ENCODE measurements around the gene GALNT16. TPM values are rescaled to one million over a fixed set of nuclear protein-coding genes. Genes with fewer than 3 reads are reported as not detected.
A peak's percentile ranks its signal among the peaks of the same experiment; 100 is the strongest.

GALNT16 gene
- total RNA-seq, 1 donor from 2014 or later: 8.2 TPM

GRCh38 chr14:69316449-69317101 lies 56.6 kb downstream of the GALNT16 start:
- no peaks in the 10 kb centered on the region for H3K36me3 Mint-ChIP-seq
- H3K27me3 Mint-ChIP-seq (ENCODE audit: low read depth): no peaks in the 10 kb centered on the region
- H3K4me1 Mint-ChIP-seq: no peaks in the 10 kb centered on the region
- H3K9me3 Mint-ChIP-seq: peaks cover 4% of the 10 kb centered on the region
- no peak for TF ChIP-seq CTCF (IDR thresholded peaks at IDR 0.05; ENCODE audit: unreplicated experiment)
- no peak overlapping the region for H3K4me3 Mint-ChIP-seq
- no peak overlapping the region for H3K27ac Mint-ChIP-seq
- DNase-seq (ENCODE audit: low spot score in 2 of 2, unreplicated experiment in 2 of 2): peak in 1 of 2 experiments; percentile 24

GRCh38 chr14:69317102-69317755 lies 57.3 kb downstream of the GALNT16 start:
- H3K4me1 Mint-ChIP-seq: no peaks in the 10 kb centered on the region
- no peak for TF ChIP-seq CTCF (IDR thresholded peaks at IDR 0.05; ENCODE audit: unreplicated experiment)
- no peaks in the 10 kb centered on the region for H3K27me3 Mint-ChIP-seq (ENCODE audit: low read depth)
- H3K9me3 Mint-ChIP-seq: peaks cover 4% of the 10 kb centered on the region
- no peaks in the 10 kb centered on the region for H3K36me3 Mint-ChIP-seq
- H3K27ac Mint-ChIP-seq: no peak overlapping the region
- H3K4me3 Mint-ChIP-seq: no peak overlapping the region
- DNase-seq (ENCODE audit: low spot score in 2 of 2, unreplicated experiment in 2 of 2): peak in 1 of 2 experiments; percentile 34

- Mint-ChIP-seq H3K9me3 (peaks cover 4% of the 10 kb centered on the region), H3K27me3 (ENCODE audit: low read depth) (no peaks in the 10 kb centered on the region)
Measured at GRCh38 chr14:69317780-69318179, 57.8 kb downstream of the GALNT16 start.

GRCh38 chr14:69318241-69318640 lies 58.3 kb downstream of the GALNT16 start:
- no peak overlapping the region for H3K4me3 Mint-ChIP-seq
- H3K36me3 Mint-ChIP-seq: no peaks in the 10 kb centered on the region
- no peak for DNase-seq (ENCODE audit: low spot score in 2 of 2, unreplicated experiment in 2 of 2)
- TF ChIP-seq CTCF (IDR thresholded peaks at IDR 0.05; ENCODE audit: unreplicated experiment): no peak
- no peaks in the 10 kb centered on the region for H3K4me1 Mint-ChIP-seq
- no peak overlapping the region for H3K27ac Mint-ChIP-seq
- H3K27me3 Mint-ChIP-seq (ENCODE audit: low read depth): no peaks in the 10 kb centered on the region
- H3K9me3 Mint-ChIP-seq: peaks cover 4% of the 10 kb centered on the region

More at GRCh38 chr14:69317780-69318179, 57.8 kb downstream of the GALNT16 start:
- H3K36me3 Mint-ChIP-seq: no peaks in the 10 kb centered on the region
- TF ChIP-seq CTCF (IDR thresholded peaks at IDR 0.05; ENCODE audit: unreplicated experiment): no peak
- H3K4me3 Mint-ChIP-seq: no peak overlapping the region
- no peak overlapping the region for H3K27ac Mint-ChIP-seq
- DNase-seq (ENCODE audit: low spot score in 2 of 2, unreplicated experiment in 2 of 2): no peak
- no peaks in the 10 kb centered on the region for H3K4me1 Mint-ChIP-seq

- Mint-ChIP-seq H3K4me1 (no peaks in the 10 kb centered on the region), H3K27ac (no peak overlapping the region), H3K9me3 (peaks cover 4% of the 10 kb centered on the region), H3K27me3 (ENCODE audit: low read depth) (no peaks in the 10 kb centered on the region), H3K4me3 (no peak overlapping the region), H3K36me3 (no peaks in the 10 kb centered on the region)
- no peak for TF ChIP-seq CTCF (IDR thresholded peaks at IDR 0.05; ENCODE audit: unreplicated experiment)
- DNase-seq (ENCODE audit: low spot score in 2 of 2, unreplicated experiment in 2 of 2): peak in 1 of 2 experiments; percentile 31
Measured at GRCh38 chr14:69318901-69319475, 59.0 kb downstream of the GALNT16 start.
